IMR-90 (cell line): ENCODE data around the gene CYP4F3. TPM values are rescaled to one million over a fixed set of nuclear protein-coding genes. Genes with fewer than 3 reads are reported as not detected.

Source experiments
- ATAC-seq: fragments of 200-7000 bp; cut with Tn5 transposase; 2 replicates; pipeline ENCODE4 v1.9.1; 2020; ENCODE audit warnings: low read depth, mild to moderate bottlenecking, moderate library complexity
- BruUV-seq: library from RNA; stranded (reverse); fragments of 400-500 nt; replicated peaks from 2 replicates; lab custom pipeline; 2021; lab: Mats Ljungman, UMichigan
- CTCF ChIA-PET: fragments of 300-600 bp; formaldehyde crosslinking; extraction: SDS; loops from one replicate; lab custom pipeline; 2021; ENCODE audit warnings: antibody characterized with exemption; lab: Yijun Ruan, JAX
- POLR2A ChIA-PET: fragments of 300-600 bp; sonication (Branson Sonifier 250); formaldehyde crosslinking; loops from one replicate; lab custom pipeline; 2022; ENCODE audit warnings: antibody characterized with exemption; ENCODE audit not compliant: unreplicated experiment; lab: Charles Lee
- DNase-seq: peaks from one replicate; pipeline ENCODE4 v3.0.0; 2013
- H2AFZ ChIP-seq: replicated peaks from 2 replicates; pipeline ENCODE3; 2013; ENCODE audit warnings: low read length, mild to moderate bottlenecking; ENCODE audit not compliant: poor library complexity
- H2AK5ac ChIP-seq: 2 replicates; pipeline ENCODE4 v1.6.1; 2013; ENCODE audit warnings: low read depth, low read length, inconsistent platforms
- H2AK9ac ChIP-seq: replicated peaks from 2 replicates; pipeline ENCODE3; 2013; ENCODE audit warnings: mild to moderate bottlenecking, low read depth, low read length, moderate library complexity; ENCODE audit not compliant: poor library complexity
- H2BK120ac ChIP-seq: 2 replicates; pipeline ENCODE4 v1.6.1; 2013; ENCODE audit warnings: low read depth, low read length, inconsistent platforms
- H2BK15ac ChIP-seq: 3 replicates; pipeline ENCODE4 v1.6.1; 2013; ENCODE audit warnings: low read depth, low read length, inconsistent platforms
- H2BK20ac ChIP-seq: 2 replicates; pipeline ENCODE4 v1.6.1; 2013; ENCODE audit warnings: low read depth, mild to moderate bottlenecking, inconsistent platforms, low read length, moderate library complexity
- H2BK5ac ChIP-seq: 2 replicates; pipeline ENCODE4 v1.6.1; 2013; ENCODE audit warnings: mild to moderate bottlenecking, low read depth, low read length, inconsistent platforms; ENCODE audit not compliant: poor library complexity, severe bottlenecking
- H3K14ac ChIP-seq: replicated peaks from 2 replicates; pipeline ENCODE4 v1.6.1; 2013; ENCODE audit warnings: low read depth, low read length, inconsistent platforms
- H3K18ac ChIP-seq: 2 replicates; pipeline ENCODE4 v1.6.1; 2013; ENCODE audit warnings: low read depth, low read length, control low read depth
- H3K23ac ChIP-seq: 2 replicates; pipeline ENCODE4 v1.6.1; 2013; ENCODE audit warnings: low read depth, low read length, inconsistent platforms
- H3K27ac ChIP-seq: 2 replicates; pipeline ENCODE4 v1.5.1; 2013; ENCODE audit warnings: mild to moderate bottlenecking, control low read depth, low read length; ENCODE audit not compliant: insufficient read depth
- H3K27me3 ChIP-seq: 2 replicates; pipeline ENCODE4 v1.6.1; 2013; ENCODE audit warnings: low read length; ENCODE audit not compliant: control insufficient read depth, insufficient read depth
- H3K36me3 ChIP-seq: 2 replicates; pipeline ENCODE4 v1.6.1; 2013; ENCODE audit warnings: low read length, mixed read lengths; ENCODE audit not compliant: control insufficient read depth, insufficient read depth
- H3K4ac ChIP-seq: 2 replicates; pipeline ENCODE4 v1.6.1; 2013; ENCODE audit warnings: low read depth, low read length, inconsistent platforms
- H3K4me1 ChIP-seq: 2 replicates; pipeline ENCODE4 v1.6.1; 2013; ENCODE audit warnings: low read length, mixed read lengths; ENCODE audit not compliant: control insufficient read depth, insufficient read depth
- H3K4me2 ChIP-seq: 2 replicates; pipeline ENCODE4 v1.6.1; 2013; ENCODE audit warnings: low read depth, mild to moderate bottlenecking, control low read depth, low read length, moderate library complexity
- H3K4me3 ChIP-seq: 2 replicates; pipeline ENCODE4 v1.5.1; 2013; ENCODE audit warnings: low read depth, mild to moderate bottlenecking, control low read depth, low read length, moderate library complexity; ENCODE audit not compliant: insufficient read depth
- H3K56ac ChIP-seq: 2 replicates; pipeline ENCODE4 v1.6.1; 2013; ENCODE audit warnings: low read length, inconsistent platforms; ENCODE audit not compliant: insufficient read depth; ENCODE audit errors: extremely low read depth
- H3K79me1 ChIP-seq, 2 experiments: 2 replicates each; pipeline ENCODE4 v1.6.1; 2013; ENCODE audit warnings: low read length in 2 of 2, inconsistent platforms in 1 of 2, low read depth in 1 of 2
- H3K9ac ChIP-seq: 2 replicates; pipeline ENCODE4 v1.6.1; 2013; ENCODE audit warnings: low read depth, low read length, control low read depth
- H3K9me1 ChIP-seq: 2 replicates; pipeline ENCODE4 v1.6.1; 2013; ENCODE audit warnings: low read length, inconsistent platforms; ENCODE audit not compliant: insufficient read depth
- H3K9me3 ChIP-seq: 2 replicates; pipeline ENCODE4 v1.6.1; 2013; ENCODE audit warnings: low read length; ENCODE audit not compliant: control insufficient read depth, insufficient read depth
- H4K20me1 ChIP-seq: 2 replicates; pipeline ENCODE4 v1.6.1; 2013; ENCODE audit warnings: low read length, inconsistent platforms; ENCODE audit not compliant: insufficient read depth
- H4K5ac ChIP-seq: 2 replicates; pipeline ENCODE4 v1.6.1; 2013; ENCODE audit warnings: mild to moderate bottlenecking, low read depth, low read length, control low read depth
- H4K8ac ChIP-seq, 2 experiments: 2 replicates each; pipeline ENCODE4 v1.6.1; 2013; ENCODE audit warnings: low read depth in 2 of 2, low read length in 2 of 2, control low read depth in 1 of 2, inconsistent platforms in 1 of 2
- H4K91ac ChIP-seq: 2 replicates; pipeline ENCODE4 v1.6.1; 2013; ENCODE audit warnings: low read depth, low read length, inconsistent platforms; ENCODE audit not compliant: insufficient read depth
- BHLHE40 ChIP-seq: fragments of 150-350 bp; IDR thresholded peaks from 2 replicates; pipeline ENCODE4 v1.6.1; 2016; ENCODE audit warnings: mild to moderate bottlenecking, low read depth, low read length
- CEBPB ChIP-seq: IDR thresholded peaks from 2 replicates; pipeline ENCODE4 v1.6.1; 2012; ENCODE audit warnings: low read depth, low read length, improper control_type of control experiment
- CHD1 ChIP-seq: IDR thresholded peaks from 2 replicates; pipeline ENCODE4 v1.6.1; 2012; ENCODE audit warnings: low read depth, low read length, improper control_type of control experiment
- CTCF ChIP-seq: conservative IDR thresholded peaks from 2 replicates; pipeline ENCODE4 v1.5.1; 2012; ENCODE audit warnings: mild to moderate bottlenecking, low read depth, low read length, improper control_type of control experiment
- FOS ChIP-seq: fragments of 150-350 bp; IDR thresholded peaks from 2 replicates; pipeline ENCODE4 v1.6.1; 2016; ENCODE audit warnings: low read depth, low read length
- MAFK ChIP-seq: IDR thresholded peaks from 2 replicates; pipeline ENCODE4 v1.6.1; 2012; ENCODE audit warnings: low read depth, low read length, improper control_type of control experiment
- MXI1 ChIP-seq: IDR thresholded peaks from 2 replicates; pipeline ENCODE4 v1.6.1; 2012; ENCODE audit warnings: low read depth, mild to moderate bottlenecking, low read length, moderate library complexity, borderline replicate concordance
- NFE2L2 ChIP-seq: fragments of 150-350 bp; IDR thresholded peaks from 2 replicates; pipeline ENCODE4 v1.6.1; 2016; ENCODE audit warnings: low read depth, mild to moderate bottlenecking, low read length
- POLR2A ChIP-seq: IDR thresholded peaks from 2 replicates; pipeline ENCODE4 v1.6.1; 2012; ENCODE audit warnings: mild to moderate bottlenecking, low read depth, low read length
- RAD21 ChIP-seq: IDR thresholded peaks from 2 replicates; pipeline ENCODE4 v1.6.1; 2012; ENCODE audit warnings: low read length, improper control_type of control experiment
- RCOR1 ChIP-seq: IDR thresholded peaks from 2 replicates; pipeline ENCODE4 v1.6.1; 2012; ENCODE audit warnings: mild to moderate bottlenecking, low read length, improper control_type of control experiment; ENCODE audit not compliant: insufficient replicate concordance
- RFX5 ChIP-seq: IDR thresholded peaks from 2 replicates; pipeline ENCODE4 v1.8.0; 2012; ENCODE audit warnings: low read depth, mild to moderate bottlenecking, low read length, moderate library complexity
- SMC3 ChIP-seq: fragments of 150-350 bp; IDR thresholded peaks from 2 replicates; pipeline ENCODE4 v1.6.1; 2016; ENCODE audit warnings: low read depth, mild to moderate bottlenecking, antibody characterized with exemption, low read length, moderate library complexity
- USF2 ChIP-seq: fragments of 150-350 bp; IDR thresholded peaks from 2 replicates; pipeline ENCODE4 v1.6.1; 2017; ENCODE audit warnings: mild to moderate bottlenecking, antibody characterized with exemption, low read length, low read depth
- WGBS, 2 experiments: methylation state at CpG; one replicate each; pipeline versions ENCODE4 v1.1.5 to v1.1.7; 2013; ENCODE audit warnings: missing lambda C conversion rate in 2 of 2; ENCODE audit not compliant: insufficient read length in 1 of 2; ENCODE audit errors: extremely low coverage in 2 of 2; 5-methylcytosine and 5-hydroxymethylcytosine counted together
- dilution Hi-C: fragments of 300-500 bp; cut with HindIII; formaldehyde crosslinking; loops from one replicate; pipeline ENCODE4 v1.14.3; 2018; ENCODE audit warnings: low sequenced_read_pairs; ENCODE audit not compliant: unreplicated experiment
- in situ Hi-C: fragments of 300-500 bp; cut with MboI; formaldehyde crosslinking; loops from 3 replicates; pipeline ENCODE4 v1.14.3; 2019; ENCODE audit warnings: low sequenced_read_pairs, inconsistent platforms, mixed read lengths
- intact Hi-C: fragments of 100-400 bp; cut with micrococcal nuclease; formaldehyde crosslinking; loops from 2 replicates; pipeline ENCODE4 v1.10.0; 2022
- polyA plus RNA-seq, 3 experiments: library from polyadenylated mRNA; depleted of rRNA; stranded (reverse); fragments of >200 nt; gene quantifications; 2 replicates each; pipeline ENCODE4 v1.2.3, GENCODE V29; 2012; ENCODE audit warnings: low replicate concordance in 1 of 3
- total RNA-seq: library from RNA; depleted of rRNA; stranded (reverse); fragments of >200 nt; gene quantifications from 2 replicates; pipeline ENCODE4 v1.2.3, GENCODE V29; 2012
- TF ChIP-seq, protein P1 (sequence below): fragments of 150-350 bp; IDR thresholded peaks from 2 replicates; pipeline ENCODE4 v1.6.1; 2016; ENCODE audit warnings: low read depth, mild to moderate bottlenecking, low read length, moderate library complexity, borderline replicate concordance

Gene CYP4F3
- total and polyA plus RNA-seq, 2 of the 4 experiments (the other 2 are of a cell fraction) = not detected

GRCh38 chr19:15679089-15679488, 38.4 kb downstream of the CYP4F3 start:
- H3K56ac ChIP-seq = no peak overlapping the region
- H3K9me1 ChIP-seq = no peaks in the 10 kb centered on the region
- no peak overlapping the region for H2BK120ac ChIP-seq
- no peaks in the 10 kb centered on the region for H4K20me1 ChIP-seq
- no peak overlapping the region for H3K4me2 ChIP-seq
- H3K9me3 ChIP-seq = peaks cover 14% of the 10 kb centered on the region
- dilution Hi-C loops = no loop called here
- ChIA-PET CTCF (no interaction called here), POLR2A (no interaction called here)
- no peak overlapping the region for H3K4ac ChIP-seq
- in situ Hi-C loops = loop anchor here (10.0 kb wide), 1 partner anchor 96 kb away; no protein-coding TSS in a partner anchor
- H3K79me1 ChIP-seq = no peaks in the 10 kb centered on the region
- no peak overlapping the region for H4K8ac ChIP-seq
- no peak overlapping the region for H3K18ac ChIP-seq
- H2AFZ ChIP-seq = no peak overlapping the region
- intact Hi-C loops = no loop called here
- DNase-seq = no peak
- no peak overlapping the region for H2BK15ac ChIP-seq
- H4K5ac ChIP-seq = no peak overlapping the region
- no peak overlapping the region for H2AK5ac ChIP-seq
- 40% methylated on average over 1 of the region's 4 CpGs; no CpG with 5 or more reads in 1 of the 2 experiments for WGBS, 2 experiments
- ATAC-seq = no peak
- H4K91ac ChIP-seq = no peak overlapping the region
- no peak overlapping the region for H3K4me3 ChIP-seq
- no peaks in the 10 kb centered on the region for H3K4me1 ChIP-seq
- no peak overlapping the region for H2BK20ac ChIP-seq
- no TSS peak for BruUV-seq
- H2AK9ac ChIP-seq = no peak overlapping the region
- H3K27me3 ChIP-seq = no peaks in the 10 kb centered on the region
- H3K9ac ChIP-seq = no peak overlapping the region
- no peak overlapping the region for H2BK5ac ChIP-seq
- H3K36me3 ChIP-seq = no peaks in the 10 kb centered on the region
- H3K14ac ChIP-seq = no peak overlapping the region
- no peak for TF ChIP-seq SMC3
- TF ChIP-seq BHLHE40 = no peak
- TF ChIP-seq CHD1 = no peak
- TF ChIP-seq FOS = no peak
- no peak for TF ChIP-seq NFE2L2
- TF ChIP-seq RCOR1 = no peak
- no peak for TF ChIP-seq POLR2A
- no peak for TF ChIP-seq RFX5
- TF ChIP-seq CEBPB = no peak
- TF ChIP-seq, protein P1, sequence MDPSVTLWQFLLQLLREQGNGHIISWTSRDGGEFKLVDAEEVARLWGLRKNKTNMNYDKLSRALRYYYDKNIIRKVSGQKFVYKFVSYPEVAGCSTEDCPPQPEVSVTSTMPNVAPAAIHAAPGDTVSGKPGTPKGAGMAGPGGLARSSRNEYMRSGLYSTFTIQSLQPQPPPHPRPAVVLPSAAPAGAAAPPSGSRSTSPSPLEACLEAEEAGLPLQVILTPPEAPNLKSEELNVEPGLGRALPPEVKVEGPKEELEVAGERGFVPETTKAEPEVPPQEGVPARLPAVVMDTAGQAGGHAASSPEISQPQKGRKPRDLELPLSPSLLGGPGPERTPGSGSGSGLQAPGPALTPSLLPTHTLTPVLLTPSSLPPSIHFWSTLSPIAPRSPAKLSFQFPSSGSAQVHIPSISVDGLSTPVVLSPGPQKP = no peak
- no peak for TF ChIP-seq MAFK
- no peak for TF ChIP-seq CTCF
- no peak for TF ChIP-seq USF2
- TF ChIP-seq MXI1 = no peak
- no peak for TF ChIP-seq RAD21
- H3K23ac ChIP-seq = no peak overlapping the region
- no peak overlapping the region for H3K27ac ChIP-seq
